ENCODE measurements around the gene NPFFR1.

The NPFFR1 gene

DNA sequence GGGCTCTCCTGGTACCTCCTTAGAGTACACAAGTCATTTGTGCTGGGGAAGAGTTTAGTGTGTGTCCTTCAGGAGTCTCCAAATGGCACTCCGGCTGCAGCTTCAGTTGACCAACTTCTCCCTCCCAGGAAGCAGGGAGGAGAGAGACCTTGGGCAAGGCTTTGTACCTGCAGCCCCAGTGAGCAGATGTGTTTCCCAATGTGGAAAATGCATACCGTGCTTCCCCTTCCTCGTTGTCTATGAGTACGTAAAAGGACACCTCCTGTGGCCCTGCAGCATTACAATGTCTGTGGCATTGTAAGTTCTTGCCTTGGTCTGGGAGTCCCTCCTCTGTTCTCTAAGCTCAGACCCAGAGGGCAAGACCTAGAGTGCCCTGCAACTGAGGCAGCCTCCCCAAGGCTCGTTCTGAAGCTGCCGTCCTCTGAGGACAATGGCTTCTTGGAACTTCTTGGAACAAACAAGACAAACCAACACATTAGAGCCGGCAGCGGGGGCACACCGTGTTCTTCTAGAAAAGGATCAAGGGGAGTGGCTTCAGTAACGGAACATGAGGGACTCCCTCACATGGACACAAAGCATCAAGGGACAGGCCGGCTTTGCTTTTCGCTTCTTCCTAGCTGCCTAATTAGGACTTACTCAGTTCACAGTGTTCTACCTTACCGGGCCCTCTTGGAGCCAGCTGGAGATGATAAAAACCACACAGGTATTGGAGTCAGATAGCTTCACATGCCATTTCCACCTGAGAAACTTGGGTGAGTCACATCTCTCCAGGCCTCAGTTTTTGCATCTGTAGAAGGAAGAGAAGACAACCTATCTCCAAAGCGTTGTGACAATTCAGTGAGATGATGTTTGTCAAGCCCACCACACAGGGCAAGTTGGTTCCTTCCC is 29.7 kb downstream of the NPFFR1 start:
- DNase-seq (ENCODE audit: low read depth in 1 of 2, low spot score in 1 of 2), result no peak
- Histone ChIP-seq H3K27ac (replicated peaks) (no peak overlapping the region), H3K4me3 (replicated peaks; ENCODE audit: insufficient read depth, low read length) (no peak overlapping the region), H3K27me3 (ENCODE audit: insufficient read depth, poor library complexity, severe bottlenecking) (peaks cover 16% of the 10 kb centered on the region)
- TF ChIP-seq GABPA (IDR thresholded peaks at IDR 0.05; ENCODE audit: low read depth) (no peak), POLR2AphosphoS5 (IDR thresholded peaks at IDR 0.05; ENCODE audit: low read depth) (no peak), SPI1 (IDR thresholded peaks at IDR 0.05; ENCODE audit: borderline replicate concordance, low read depth) (no peak)
- TF ChIP-seq, protein P1, sequence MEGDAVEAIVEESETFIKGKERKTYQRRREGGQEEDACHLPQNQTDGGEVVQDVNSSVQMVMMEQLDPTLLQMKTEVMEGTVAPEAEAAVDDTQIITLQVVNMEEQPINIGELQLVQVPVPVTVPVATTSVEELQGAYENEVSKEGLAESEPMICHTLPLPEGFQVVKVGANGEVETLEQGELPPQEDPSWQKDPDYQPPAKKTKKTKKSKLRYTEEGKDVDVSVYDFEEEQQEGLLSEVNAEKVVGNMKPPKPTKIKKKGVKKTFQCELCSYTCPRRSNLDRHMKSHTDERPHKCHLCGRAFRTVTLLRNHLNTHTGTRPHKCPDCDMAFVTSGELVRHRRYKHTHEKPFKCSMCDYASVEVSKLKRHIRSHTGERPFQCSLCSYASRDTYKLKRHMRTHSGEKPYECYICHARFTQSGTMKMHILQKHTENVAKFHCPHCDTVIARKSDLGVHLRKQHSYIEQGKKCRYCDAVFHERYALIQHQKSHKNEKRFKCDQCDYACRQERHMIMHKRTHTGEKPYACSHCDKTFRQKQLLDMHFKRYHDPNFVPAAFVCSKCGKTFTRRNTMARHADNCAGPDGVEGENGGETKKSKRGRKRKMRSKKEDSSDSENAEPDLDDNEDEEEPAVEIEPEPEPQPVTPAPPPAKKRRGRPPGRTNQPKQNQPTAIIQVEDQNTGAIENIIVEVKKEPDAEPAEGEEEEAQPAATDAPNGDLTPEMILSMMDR (IDR thresholded peaks at IDR 0.05; ENCODE audit: insufficient read depth, low read length), result no peak
- TF ChIP-seq, protein P2, sequence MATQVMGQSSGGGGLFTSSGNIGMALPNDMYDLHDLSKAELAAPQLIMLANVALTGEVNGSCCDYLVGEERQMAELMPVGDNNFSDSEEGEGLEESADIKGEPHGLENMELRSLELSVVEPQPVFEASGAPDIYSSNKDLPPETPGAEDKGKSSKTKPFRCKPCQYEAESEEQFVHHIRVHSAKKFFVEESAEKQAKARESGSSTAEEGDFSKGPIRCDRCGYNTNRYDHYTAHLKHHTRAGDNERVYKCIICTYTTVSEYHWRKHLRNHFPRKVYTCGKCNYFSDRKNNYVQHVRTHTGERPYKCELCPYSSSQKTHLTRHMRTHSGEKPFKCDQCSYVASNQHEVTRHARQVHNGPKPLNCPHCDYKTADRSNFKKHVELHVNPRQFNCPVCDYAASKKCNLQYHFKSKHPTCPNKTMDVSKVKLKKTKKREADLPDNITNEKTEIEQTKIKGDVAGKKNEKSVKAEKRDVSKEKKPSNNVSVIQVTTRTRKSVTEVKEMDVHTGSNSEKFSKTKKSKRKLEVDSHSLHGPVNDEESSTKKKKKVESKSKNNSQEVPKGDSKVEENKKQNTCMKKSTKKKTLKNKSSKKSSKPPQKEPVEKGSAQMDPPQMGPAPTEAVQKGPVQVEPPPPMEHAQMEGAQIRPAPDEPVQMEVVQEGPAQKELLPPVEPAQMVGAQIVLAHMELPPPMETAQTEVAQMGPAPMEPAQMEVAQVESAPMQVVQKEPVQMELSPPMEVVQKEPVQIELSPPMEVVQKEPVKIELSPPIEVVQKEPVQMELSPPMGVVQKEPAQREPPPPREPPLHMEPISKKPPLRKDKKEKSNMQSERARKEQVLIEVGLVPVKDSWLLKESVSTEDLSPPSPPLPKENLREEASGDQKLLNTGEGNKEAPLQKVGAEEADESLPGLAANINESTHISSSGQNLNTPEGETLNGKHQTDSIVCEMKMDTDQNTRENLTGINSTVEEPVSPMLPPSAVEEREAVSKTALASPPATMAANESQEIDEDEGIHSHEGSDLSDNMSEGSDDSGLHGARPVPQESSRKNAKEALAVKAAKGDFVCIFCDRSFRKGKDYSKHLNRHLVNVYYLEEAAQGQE (IDR thresholded peaks at IDR 0.05; ENCODE audit: insufficient replicate concordance, low read depth), result no peak

DNA sequence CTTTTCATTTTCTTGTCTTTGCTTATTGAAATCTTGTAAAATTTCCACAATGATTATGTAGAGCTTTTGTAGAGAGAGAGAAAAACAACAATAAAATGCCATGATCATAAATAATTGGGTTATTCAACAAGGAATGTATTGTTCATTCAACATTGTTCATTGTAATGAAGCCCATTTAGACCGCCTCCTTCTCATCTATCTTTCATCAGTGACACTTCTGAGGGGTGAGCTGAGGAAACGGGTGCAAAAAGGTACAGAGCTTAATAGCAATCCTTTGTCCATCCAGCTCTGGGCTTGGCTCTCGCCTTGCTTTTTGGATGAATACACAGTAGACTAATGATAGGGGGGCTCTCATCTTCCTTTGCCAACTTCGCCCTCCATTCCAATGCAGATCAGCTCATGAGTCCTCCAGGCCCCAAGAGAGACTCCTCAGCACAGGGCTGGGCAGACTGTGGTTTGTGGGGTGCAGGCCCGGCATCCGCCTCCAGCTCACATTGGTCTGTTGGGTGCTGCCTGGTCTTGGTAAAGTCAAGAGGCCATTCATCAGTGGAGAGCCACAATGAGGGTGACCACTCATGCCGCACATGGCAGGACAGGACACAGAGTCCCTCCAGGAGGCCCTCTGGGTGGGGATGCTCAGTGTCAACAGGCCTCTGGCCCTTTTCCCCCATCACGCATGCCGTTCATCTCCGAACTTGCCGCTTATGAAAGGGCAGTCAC is 32.7 kb downstream of the NPFFR1 start:
- TF ChIP-seq GABPA (IDR thresholded peaks at IDR 0.05; ENCODE audit: low read depth) (no peak), POLR2AphosphoS5 (IDR thresholded peaks at IDR 0.05; ENCODE audit: low read depth) (no peak), SPI1 (IDR thresholded peaks at IDR 0.05; ENCODE audit: borderline replicate concordance, low read depth) (no peak)
- TF ChIP-seq, protein P1 (IDR thresholded peaks at IDR 0.05; ENCODE audit: insufficient read depth, low read length), result no peak
- TF ChIP-seq, protein P2 (IDR thresholded peaks at IDR 0.05; ENCODE audit: insufficient replicate concordance, low read depth), result no peak
- Histone ChIP-seq H3K27me3 (ENCODE audit: insufficient read depth, poor library complexity, severe bottlenecking) (peaks cover 19% of the 10 kb centered on the region), H3K27ac (replicated peaks) (no peak overlapping the region), H3K4me3 (replicated peaks; ENCODE audit: insufficient read depth, low read length) (no peak overlapping the region)
- no peak for DNase-seq (ENCODE audit: low read depth in 1 of 2, low spot score in 1 of 2)

DNA sequence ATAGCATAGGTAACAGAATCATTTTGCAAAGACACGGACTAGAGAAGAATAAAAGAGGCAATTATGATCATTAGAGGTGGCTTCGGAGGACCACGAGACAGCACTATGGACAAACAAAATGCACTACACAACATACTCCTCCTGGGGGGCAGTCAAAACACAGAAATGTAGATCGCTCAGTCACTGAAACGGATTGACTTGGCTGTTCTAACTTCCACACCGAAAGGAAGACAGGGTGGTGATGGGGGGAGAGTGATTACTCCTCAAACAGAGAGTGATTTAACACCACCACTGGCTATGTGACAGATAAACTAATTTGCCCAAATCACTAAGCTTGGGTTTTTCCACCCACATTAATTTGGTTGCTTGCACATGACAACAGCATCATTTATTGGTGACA is 36.4 kb downstream of the NPFFR1 start:
- no peak overlapping the region for H3K4me3 ChIP-seq (replicated peaks; ENCODE audit: insufficient read depth, low read length)
- no peak overlapping the region for H3K27ac ChIP-seq (replicated peaks)
- no peak for DNase-seq (ENCODE audit: low read depth in 1 of 2, low spot score in 1 of 2)
- H3K27me3 ChIP-seq (ENCODE audit: insufficient read depth, poor library complexity, severe bottlenecking), result peaks cover 11% of the 10 kb centered on the region
- TF ChIP-seq POLR2AphosphoS5 (IDR thresholded peaks at IDR 0.05; ENCODE audit: low read depth) (no peak), SPI1 (IDR thresholded peaks at IDR 0.05; ENCODE audit: borderline replicate concordance, low read depth) (no peak), GABPA (IDR thresholded peaks at IDR 0.05; ENCODE audit: low read depth) (no peak)
- TF ChIP-seq, protein P1 (IDR thresholded peaks at IDR 0.05; ENCODE audit: insufficient read depth, low read length), result no peak
- TF ChIP-seq, protein P2 (IDR thresholded peaks at IDR 0.05; ENCODE audit: insufficient replicate concordance, low read depth), result no peak
